Stimulated activated CD4-positive, alpha-beta T cell treated with anti-CD3 and anti-CD28 coated beads, TNF-alpha, amount 100 ng/mL, for 1 hour (primary cell): ENCODE measurements around the gene CFAP20DC.
"Not testable (repeated sequence)": the region's sequence is repeated elsewhere in the genome, so short reads cannot be mapped to it uniquely, and the experiment has no call there.

Experiments
- DNase-seq, 3 donors: peaks; one replicate each; pipeline ENCODE4 v3.0.0-alpha.2; 2020; ENCODE audit warnings: low read depth in 3 of 3, low spot score in 1 of 3

CFAP20DC gene

GRCh38 chr3:59023612-59024011 is 26.2 kb downstream of the CFAP20DC start:
- DNase-seq = no peak

DNA sequence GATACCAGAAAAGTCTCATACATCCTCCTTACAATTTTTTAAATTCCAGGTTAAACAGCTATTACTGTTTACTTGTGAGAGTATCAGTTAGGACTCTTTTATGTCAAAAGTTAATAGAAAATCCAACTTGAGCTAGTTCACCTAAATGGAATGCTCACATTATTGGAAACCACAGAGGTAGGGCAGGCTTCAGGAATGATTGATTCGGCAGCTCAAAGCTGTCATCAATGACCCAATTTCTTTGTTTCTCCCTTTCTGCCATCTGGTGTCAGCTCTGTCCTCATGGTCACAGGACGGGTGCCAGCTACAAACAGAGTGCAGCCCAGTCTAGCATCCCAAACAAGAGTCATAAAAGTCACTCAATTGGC is 32.2 kb downstream of the CFAP20DC start:
- DNase-seq = no peak

GRCh38 chr3:59016930-59017616 is 32.8 kb downstream of the CFAP20DC start:
- no peak for DNase-seq

DNA sequence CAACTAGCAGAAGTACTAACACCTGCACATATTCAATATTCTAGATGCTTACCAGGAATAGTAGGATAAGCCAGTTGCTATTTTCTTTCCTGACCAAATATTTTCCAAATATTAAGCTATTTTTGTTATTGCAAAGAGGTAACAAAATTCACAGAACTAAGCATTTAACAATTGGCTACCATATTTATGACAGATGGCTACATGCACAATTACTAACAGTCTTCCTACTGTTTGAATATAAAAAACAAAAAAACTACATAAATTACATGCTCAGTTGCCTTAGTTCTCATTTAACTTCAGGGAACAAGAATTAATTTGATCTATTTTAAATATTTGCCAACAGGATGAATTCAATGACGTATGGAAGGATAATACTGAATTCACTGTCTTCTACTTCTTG is 36.2 kb downstream of the CFAP20DC start:
- DNase-seq = no peak

- no peak for DNase-seq
These were observed 42.9 kb downstream of the CFAP20DC start for GRCh38 chr3:59006634-59007517.

GRCh38 chr3:59001675-59002074 is 48.1 kb downstream of the CFAP20DC start:
- no peak for DNase-seq

DNA sequence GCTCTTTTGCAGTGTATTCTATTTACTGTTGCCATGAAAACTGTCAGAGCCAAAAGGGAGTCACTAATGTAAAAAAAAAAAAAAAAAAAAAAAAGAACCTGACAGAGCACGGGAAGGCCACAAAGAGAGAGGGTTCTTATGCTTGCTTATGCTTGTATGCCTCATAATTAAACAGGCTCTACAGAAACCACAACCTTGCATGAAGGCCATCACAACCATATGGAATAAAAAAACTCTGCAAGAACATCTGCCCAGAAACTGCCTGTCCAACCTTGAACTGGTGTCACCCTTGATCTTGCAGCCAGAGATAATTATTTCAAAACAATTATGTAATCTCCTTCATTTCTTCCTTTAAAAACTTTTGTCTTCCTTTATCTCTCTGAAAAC is 50.1 kb downstream of the CFAP20DC start:
- DNase-seq = no peak

- no peak for DNase-seq
These were observed 50.6 kb downstream of the CFAP20DC start for GRCh38 chr3:58999134-58999773.

DNA sequence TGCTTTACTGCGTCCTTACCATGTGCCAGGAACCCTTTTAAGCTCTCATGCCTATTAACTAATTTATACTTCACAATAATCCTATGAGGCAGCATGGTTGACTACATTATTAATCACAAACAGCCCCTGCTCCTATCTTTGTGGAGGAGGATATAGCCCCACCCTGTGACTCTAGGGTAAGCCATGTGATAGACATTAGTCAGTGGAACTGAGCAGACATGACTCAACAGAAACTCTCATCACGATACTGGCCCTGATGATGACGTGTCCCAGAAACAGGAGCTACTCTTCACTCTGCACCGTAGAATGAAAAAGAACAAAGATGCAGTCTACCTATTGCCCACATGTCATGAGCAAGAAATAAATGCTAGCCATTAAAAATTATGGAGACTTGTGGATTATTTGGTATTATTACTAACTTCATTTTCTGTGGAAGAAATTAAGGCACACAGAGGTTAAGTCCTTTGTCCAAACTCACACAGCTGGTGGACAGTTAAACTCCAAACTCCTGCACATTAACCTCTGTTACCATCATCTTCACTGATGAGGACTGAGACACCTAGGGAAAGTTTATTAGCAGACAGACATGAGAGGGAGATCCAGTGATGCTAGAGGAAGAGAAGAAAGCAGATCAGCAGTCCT is 51.2 kb downstream of the CFAP20DC start:
- DNase-seq = no peak

- DNase-seq = no peak
These were observed 53.1 kb downstream of the CFAP20DC start for GRCh38 chr3:58996730-58997129.

- DNase-seq = no peak
These were observed 55.0 kb downstream of the CFAP20DC start for GRCh38 chr3:58994746-58995330.

DNA sequence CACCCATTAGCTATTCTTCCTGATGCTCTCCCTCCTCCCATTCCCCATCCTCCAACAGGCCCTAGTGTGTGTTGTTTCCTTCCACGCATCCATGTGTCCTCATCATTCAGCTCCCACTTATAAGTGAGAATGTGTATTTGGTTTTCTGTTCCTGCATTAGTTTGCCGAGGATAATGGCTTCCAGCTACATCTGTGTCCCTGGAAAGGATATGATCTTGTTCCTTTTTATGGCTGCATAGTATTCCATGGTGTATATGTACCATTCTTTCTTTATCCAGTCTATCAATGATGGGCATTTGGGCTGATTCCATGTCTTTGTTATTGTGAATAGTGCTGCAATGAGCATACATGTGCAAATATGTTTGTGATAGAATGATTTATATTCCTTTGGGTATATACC is 56.3 kb downstream of the CFAP20DC start:
- no peak for DNase-seq

DNA sequence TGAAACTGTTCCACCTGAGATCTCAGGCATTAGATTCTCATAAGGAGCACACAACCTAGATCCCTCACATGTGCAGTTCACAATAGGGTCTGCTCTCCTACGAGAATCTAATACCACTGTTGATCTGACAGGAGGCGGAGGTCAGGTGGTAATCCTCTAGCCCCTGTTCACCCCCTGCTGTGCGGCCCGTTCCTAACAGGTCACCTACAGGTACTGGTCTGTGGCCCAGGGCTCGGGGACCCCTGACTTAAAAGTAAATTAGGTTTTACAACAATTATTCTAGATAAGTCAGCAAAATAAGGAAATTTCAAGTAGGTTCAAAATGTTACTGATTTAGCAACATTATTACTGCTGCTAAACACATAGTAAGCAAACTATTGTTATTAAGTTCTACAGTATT is 58.2 kb downstream of the CFAP20DC start:
- no peak for DNase-seq

- no peak for DNase-seq
These were observed 58.8 kb downstream of the CFAP20DC start for GRCh38 chr3:58991026-58991425.

- no peak for DNase-seq
These were observed 59.9 kb downstream of the CFAP20DC start for GRCh38 chr3:58989955-58990354.

DNA sequence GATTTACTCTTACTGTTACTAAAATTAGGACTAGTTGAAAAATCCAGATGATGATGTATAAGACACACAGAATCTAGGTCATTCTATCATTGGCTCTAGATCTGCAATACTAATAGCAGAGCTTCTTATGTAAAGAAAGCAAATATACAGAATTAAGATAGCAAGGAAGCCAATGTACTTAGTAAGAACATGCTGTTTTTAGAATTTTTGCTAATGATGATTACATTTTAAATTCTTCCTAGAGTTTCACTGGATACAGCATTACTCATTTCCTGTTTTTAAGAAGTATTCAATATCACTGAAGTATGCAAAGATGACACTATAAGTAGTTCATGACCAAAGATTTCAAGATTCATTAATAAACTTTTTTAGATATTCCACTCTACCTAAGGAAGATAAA is 60.7 kb downstream of the CFAP20DC start:
- no peak for DNase-seq

- DNase-seq = no peak
These were observed 61.8 kb downstream of the CFAP20DC start for GRCh38 chr3:58988041-58988440.

- no peak for DNase-seq
These were observed 63.2 kb downstream of the CFAP20DC start for GRCh38 chr3:58986654-58987053.

DNA sequence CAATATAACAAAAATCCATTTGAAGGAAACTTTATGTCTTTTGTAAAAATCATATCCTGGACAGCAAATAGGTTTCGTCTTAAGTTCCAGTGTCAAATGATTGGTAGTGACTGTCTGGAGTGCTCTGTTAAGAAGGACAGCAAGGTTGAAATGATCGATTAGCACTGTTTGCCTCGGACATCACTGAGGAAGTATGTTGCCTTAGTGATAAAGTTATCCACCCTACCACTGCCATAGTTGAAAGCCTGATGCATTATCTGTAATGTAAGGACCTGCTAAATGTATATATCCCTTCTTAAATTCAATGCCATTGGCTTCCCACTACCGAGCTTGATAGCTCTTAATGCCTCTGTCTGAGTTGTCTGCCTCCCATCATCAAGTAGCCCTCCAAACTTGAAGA is 70.0 kb downstream of the CFAP20DC start:
- DNase-seq = no peak

GRCh38 chr3:58973796-58974195 is 76.0 kb downstream of the CFAP20DC start:
- no peak for DNase-seq

GRCh38 chr3:58967866-58968265 is 82.0 kb downstream of the CFAP20DC start:
- not testable (repeated sequence) for DNase-seq
